Dermis blood vessel endothelial cell (primary cell): Measurements from ENCODE around the gene GRAPL. TPM values are rescaled to one million over a fixed set of nuclear protein-coding genes. Genes with fewer than 3 reads are reported as not detected.
"Not testable (repeated sequence)": the region's sequence is repeated elsewhere in the genome, so short reads cannot be mapped to it uniquely, and the experiment has no call there.

Experiments
- DNase-seq: peaks from one replicate; pipeline ENCODE4 v3.0.0; 2010
- total RNA-seq: library from RNA; depleted of rRNA; stranded (reverse); fragments of >200 nt; gene quantifications from 2 replicates; pipeline ENCODE4 v1.2.3, GENCODE V29; 2014

Gene GRAPL
- total RNA-seq, 1 donor from 2014 or later: 36.1 TPM

DNA sequence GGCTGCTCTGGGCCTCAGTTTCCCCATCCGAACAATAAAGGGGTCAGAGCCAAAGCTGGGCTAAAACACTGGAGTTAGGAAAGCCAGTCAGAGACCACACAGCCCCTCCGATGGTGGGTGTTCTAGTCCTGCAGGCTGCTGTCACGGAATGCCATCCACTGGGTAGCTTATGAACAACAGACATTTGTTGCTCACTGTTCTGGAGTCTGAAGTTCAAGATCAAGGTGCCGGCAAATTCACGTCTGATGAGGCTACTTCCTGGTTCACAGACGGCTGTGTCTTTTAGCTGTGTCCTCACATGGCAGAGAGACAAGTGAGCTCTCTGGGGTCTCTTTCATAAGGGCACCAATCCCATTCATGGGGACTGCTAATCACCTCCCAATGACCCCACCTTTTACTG is 9.2 kb downstream of the GRAPL start:
- not testable (repeated sequence) for DNase-seq

DNA sequence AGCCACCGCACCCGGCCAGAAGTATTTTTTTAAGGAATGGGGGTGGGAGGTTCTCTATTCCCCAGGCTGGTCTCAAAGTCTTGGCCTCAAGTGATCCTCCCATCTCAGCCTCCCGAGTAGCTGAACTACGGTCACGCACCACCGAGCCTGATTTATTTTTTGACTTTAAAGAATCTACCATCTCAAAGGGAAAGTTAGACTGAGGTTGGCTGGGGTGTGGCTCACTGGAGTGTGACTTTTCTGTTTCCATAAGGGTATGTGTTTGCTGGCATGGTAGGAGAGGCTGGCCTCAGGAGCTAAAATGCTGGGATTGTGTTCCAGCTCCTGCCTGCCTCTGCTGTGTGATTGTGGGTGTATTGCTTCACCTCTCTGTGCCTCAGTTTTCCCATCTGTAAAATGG is 10.6 kb downstream of the GRAPL start:
- DNase-seq: not testable (repeated sequence)

DNA sequence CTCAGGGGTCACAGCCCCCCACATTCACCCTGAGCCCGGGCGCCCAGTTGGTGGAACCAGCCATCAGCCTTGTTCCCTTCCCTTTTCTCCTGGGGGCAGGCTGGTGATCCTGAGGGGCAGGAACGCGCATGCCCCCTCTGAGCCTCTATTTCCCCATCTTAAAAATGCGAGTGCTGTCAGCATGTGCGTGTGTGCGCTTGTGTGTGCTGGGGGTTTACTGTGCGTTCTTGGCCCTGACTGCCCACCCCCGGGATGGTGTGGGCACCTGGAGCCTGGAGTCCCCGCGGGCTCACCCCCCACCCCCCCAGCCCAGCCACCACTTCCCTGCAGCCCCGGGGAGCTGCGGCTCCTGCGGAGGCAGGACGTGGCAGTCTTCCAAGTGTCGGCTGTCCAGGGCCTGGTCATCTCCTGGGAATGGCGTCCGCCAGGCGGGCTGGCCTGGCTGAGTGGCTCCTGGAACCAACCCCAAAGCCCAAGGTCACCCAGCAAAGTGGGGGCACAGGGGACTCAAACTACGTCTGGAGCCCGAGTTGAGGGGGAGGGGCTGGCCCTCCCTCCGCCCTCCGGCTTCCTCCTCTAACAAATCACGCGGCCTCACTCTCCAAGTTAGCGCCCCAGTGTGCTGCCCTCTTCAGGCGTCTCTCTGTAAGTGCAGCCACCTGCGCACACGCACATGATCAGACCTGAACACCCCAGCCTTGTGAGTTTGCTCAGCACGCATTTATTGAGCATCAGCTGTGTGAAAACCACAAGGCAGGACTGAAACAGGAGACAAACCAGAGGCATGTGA is 14.2 kb downstream of the GRAPL start:
- not testable (repeated sequence) for DNase-seq

DNA sequence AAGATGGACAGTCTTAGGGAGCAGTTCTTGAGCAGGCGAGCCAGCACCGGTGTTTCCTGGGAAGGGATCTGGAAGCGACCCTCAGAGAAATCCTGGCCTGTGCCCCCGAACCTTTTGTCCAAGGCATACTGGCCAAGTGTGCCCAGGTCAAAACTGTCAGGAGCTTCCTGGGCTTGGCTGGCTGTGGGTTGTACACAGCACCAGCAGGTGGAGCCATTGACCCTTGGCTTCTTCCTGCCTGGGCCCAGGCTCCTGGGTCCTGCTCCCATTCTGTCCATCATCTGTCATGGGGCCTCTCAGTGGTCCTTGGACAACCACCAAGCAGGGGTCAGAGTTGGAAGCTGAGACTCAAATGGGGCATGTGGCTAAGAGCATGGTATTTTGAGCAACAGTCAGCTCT is 15.0 kb downstream of the GRAPL start:
- DNase-seq: not testable (repeated sequence)

DNA sequence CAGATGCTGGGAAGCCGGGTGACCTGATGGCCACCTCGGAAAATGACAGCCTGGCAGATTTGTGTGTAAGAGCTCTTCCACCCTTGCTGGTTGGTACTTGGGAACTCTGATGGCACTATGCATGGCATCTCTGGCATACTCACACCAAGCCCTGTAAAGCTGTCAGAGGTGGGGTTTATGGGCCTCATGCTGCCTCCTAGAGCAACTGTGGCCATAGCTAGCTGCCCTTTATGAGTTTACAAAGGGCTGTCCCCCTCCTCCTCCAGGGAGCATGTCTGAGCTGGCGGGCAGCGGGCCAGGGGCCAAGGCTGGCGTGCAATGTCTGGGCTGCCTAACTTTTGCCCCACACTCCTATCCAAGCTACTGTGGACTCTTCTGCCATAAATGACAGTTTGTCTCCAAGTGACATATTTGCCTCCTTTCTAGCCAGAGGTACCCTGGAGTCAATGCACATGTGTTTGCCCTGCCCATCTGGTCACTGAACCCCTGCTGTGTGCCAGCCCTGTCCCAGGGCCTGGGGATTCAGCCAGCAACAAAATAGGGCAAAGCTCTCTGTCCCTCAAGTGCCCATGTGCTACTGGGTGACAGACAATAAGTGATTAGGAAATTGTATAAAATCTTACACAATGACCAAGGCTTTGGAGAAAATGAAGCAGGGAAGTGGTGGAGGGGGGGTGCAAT is 15.8 kb downstream of the GRAPL start:
- not testable (repeated sequence) for DNase-seq

DNA sequence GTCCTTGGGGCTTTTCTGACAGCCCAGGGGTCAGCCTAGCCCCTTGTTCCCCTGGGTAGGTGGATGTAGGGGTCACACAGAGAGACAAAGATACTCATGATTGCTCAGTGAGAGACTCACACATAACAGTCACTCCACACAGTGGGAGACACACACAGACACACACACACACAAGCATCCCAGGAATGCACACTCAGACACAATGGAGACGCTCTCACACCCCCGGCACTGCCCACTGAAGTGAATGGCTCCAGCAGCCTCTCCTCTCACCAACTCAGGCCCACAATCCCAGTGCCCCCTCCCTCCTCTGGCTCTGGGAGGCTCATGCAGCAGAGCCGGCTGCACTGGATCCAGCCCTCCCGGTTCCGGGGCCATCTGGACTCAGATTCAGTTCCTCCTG is 17.0 kb downstream of the GRAPL start:
- not testable (repeated sequence) for DNase-seq

DNA sequence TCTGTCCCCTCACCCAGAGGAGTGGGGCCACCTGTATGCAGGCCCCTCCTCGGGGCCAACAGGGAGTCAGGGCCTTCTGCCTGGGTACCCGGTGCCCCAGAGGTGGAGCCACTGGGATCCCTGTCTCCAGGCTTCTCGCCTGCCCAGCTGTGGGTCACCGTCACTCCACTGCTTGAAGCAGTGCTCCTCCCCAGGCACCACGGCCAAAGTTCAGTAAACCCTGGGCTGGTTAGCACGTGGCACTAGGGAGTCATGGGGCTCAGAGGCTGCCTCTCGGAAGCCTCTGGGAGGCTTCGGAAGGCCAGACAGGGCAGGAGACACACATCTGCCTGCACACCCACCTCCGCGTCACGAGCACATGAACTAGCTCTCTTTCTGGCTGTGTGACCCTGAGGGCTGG is 18.1 kb downstream of the GRAPL start:
- not testable (repeated sequence) for DNase-seq

DNA sequence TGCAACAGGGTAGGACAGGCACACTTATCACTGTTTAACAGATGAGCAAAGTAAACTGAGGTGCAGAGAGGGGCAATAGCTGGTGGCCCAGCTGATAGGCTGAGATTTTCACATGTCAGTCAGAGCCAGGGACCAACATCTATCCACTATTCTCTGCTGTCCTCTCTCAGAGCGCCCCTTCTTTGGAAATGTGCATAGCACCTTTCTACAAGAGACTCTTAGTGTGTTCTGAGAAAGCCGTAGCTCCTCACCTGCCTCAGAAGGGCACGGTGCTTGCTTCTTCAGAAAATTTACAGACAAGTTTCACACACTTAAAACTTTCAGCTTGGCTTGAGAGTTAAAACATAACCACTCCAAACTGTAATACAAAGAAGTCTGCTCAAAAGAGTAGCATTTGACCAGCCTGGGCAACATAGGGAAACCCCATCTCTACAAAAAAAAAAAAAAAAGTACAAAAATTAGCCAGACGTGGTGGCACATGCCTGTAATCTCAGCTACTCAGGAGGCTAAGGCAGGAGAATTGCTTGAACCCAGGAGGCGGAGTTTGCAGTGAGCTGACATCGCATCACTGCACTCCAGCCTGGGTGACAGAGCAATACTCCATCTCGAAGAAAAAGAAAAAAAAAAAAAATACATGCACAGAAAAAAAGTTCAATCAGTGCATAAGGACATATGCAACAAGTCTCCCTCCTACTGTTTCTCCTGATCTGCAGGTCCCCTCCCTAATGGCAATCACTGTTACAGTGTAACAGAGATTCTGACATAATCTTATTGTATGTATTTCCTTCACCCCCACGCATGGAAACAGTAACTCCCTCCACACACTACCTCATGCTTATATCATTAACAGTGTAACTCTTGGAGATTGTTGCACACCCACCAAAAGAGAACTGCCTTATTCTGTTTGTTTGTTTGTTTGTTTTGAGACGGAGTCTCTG is 23.6 kb downstream of the GRAPL start:
- DNase-seq: not testable (repeated sequence)

DNA sequence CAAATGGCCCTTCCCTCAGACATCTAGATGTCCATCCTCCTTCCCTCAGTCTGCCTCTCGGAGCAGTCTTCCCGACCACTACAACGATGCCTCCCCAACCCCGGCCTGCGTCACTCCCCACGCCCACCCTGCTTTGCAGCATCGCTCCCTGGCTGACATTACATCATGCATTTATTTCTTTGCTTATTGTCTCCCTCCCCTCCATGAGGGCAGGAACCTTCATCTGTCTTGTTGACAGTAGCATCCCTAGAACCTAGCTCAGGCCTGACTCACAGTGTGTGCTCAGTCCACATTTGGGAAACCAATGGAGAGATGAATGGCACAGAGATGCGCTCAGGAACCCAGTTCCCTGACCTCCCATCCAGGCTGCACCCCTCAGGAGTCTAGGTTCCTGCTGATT is 30.2 kb downstream of the GRAPL start:
- DNase-seq: not testable (repeated sequence)

DNA sequence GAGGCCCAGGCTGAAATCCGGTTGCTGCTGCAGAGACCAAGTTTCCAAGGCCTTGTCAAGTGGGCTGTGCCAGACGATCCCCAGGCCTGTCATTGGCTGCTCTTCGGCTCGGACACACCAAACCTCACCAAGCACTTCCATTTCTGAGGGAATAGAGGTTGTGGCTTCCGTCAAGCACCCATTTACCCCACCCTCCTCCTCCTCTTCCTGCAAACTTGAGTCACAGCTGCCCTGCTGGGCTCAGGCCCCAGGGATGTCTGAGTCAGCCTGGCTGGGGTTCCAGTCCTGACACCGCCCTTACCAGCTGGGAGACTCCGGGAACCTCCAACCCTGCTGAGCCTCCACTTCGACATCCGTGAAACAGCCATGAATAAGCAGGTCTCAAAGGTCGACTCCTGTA is 31.1 kb downstream of the GRAPL start:
- DNase-seq: not testable (repeated sequence)

DNA sequence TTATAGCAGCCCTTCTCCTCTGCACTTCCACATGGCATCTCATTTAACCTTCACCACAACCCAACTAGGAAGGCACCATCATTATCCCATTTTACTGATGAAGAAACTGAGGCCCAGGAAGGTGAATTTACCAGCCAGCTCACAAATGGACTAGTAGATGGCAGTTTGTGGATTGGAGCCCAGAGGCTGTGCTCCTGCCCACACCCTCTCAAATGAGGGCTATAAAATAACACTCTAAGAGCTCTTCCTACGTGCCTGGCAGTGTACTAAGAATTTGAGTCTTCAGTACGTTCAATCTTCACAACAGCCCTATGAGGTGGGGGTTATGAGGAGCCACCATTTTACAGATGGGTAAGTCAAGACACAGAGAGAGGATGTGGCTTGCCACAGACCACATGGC is 31.5 kb downstream of the GRAPL start:
- not testable (repeated sequence) for DNase-seq

DNA sequence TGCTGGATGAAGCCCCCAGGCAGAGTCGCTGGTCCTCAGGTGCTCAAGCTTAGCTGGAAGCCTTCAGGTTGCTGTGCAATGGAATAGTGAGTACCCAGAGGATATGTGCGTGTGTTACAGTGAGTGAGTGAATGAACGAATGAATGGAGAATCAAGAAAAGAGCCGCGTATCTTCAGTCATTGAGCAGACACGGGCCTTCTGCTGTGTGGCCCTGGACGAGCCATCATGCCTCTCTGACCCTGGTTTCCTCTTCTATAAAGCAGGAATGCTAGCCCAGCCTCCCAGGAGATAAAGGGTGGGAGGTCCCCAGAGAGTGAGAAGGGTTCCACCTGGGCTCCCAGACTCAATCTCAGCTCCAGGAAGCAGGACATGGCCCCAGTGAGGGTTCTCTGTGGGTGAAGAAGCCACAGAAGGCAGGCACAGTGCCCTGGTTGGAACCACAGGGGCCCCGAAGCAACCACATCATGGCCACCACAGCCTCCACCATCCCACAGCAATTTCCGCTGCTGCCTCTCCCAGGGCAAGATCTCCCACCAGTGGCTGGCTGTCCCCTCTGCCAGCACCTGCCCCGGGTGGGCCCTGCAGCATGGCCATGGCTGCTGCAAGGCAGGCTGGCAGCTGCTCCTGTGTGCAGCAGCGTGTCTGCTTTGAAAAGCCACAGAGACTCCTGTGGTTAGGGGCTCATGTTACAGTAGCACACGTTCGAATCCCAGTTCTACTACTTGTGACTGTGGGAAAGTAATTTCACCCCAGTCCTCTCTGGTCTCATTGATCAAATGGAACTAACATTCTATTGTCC is 34.1 kb downstream of the GRAPL start:
- not testable (repeated sequence) for DNase-seq

DNA sequence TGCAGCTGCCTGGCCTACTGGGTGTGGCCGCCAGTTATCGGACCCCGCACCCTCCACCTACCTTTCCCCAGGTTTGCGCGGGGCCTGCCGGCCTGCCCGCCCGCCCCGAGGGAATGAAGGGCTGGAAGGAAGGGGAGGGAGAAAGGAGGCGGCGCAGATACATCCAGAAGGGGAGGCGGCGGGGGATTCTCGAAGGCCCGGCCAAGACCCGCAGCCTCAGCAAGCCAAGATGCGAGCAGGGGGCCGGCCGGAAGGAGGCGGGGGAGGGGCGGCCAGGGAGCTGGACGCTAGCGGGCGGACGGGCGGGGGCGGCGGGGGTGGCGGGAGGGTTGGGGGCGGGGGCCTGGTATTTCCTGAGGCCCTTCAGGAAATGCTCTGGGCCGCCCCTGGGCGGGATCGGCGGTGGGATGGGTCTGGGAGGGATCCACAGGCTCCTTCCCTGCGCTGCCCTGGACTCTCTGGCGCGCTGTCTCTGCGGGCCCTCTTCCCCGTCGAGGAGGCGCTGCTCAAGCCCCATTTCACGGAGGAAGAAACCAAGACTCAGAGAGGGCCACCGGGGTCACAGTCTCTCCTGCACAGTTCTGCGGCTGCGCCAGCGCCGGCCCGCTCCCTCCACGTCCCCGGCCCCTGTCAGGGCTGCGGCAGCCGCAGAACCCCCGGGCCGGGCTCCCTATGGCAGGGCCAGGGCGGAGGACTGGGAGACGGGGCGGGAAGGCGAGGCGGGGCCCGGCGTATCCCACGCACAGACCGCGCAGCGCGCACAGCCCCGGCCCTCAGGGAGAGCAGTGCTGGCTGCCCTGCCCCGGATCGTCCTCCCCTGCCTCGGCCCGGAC is 35.2 kb downstream of the GRAPL start:
- not testable (repeated sequence) for DNase-seq

DNA sequence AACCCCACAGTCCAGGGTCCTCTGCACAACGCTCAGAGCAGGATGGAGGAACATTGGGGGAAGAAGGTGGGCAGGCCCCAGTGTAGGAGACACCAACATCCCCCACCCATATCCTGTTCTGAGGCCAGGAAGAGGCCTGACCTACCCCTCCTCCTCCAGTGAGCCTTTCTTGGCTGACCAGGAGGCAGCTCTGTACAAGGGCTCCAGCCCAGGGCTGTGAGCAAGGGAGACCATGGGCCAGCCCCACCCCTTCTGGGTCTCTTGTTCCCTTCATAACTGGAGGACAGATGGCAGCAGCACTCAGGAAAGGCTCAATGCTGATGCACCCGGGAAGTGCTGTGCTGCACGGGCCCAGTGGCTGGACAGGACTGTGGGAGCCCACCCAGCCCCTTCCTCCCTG is 47.0 kb downstream of the GRAPL start:
- not testable (repeated sequence) for DNase-seq

DNA sequence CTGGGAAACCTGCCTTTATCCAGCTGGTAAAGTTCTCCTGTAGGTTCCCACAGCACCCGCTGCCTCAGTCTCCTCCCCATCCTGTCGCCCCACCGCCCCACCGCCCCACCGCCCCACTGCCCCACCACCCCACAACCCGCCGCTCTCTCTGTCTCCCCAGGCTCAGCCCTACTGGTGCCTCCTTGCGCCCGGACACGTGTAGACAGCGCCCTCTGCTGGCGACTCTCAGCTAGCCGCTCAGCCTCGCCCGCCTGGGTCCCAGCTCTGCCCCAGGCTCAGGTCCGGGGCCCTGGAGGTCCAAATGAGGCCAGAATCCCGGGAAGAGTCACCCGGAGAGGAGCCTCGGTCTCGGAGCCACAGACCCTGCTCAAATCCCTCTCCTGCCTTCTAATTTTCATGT is 48.0 kb downstream of the GRAPL start:
- DNase-seq: not testable (repeated sequence)

DNA sequence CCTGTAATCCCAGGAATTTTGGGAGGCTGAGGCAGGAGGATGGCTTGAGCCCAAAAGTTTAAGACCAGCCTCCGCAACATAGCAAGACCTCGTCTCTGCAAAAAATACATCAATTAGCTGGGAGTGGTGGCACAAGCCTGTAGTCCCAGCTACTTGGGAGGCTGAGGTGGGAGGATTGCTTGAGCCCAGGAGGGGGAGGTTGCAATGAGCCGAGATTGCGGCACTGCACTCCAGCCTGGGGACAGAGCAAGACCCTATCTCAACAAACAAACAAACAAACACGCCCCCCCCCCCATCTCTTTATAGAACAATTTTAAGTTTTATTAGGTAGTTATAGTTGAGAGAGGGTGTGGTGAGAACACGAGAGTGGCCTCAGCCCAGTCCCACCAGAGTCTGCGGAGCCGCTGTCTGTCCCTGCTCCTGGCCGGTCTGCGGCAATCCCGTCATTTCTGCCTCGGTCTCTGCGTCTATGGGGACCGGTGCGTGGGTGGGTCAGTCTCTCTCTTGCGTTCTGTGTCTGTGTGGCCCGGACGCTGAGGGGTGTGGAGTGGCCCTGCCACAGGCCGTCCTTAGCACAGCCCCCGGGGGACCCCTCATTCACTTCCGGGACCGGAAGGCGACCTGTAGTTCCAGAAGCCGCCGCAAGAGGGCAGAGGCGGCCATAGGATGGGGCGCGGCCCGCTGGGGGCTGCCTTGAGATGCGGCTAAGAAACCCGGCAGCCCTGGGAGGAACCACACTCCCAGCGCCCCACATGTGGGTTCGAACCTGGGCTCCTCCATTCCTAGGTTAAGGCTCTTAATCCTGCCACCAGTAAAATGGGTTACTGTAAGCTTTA is 53.9 kb downstream of the GRAPL start:
- DNase-seq: not testable (repeated sequence)

DNA sequence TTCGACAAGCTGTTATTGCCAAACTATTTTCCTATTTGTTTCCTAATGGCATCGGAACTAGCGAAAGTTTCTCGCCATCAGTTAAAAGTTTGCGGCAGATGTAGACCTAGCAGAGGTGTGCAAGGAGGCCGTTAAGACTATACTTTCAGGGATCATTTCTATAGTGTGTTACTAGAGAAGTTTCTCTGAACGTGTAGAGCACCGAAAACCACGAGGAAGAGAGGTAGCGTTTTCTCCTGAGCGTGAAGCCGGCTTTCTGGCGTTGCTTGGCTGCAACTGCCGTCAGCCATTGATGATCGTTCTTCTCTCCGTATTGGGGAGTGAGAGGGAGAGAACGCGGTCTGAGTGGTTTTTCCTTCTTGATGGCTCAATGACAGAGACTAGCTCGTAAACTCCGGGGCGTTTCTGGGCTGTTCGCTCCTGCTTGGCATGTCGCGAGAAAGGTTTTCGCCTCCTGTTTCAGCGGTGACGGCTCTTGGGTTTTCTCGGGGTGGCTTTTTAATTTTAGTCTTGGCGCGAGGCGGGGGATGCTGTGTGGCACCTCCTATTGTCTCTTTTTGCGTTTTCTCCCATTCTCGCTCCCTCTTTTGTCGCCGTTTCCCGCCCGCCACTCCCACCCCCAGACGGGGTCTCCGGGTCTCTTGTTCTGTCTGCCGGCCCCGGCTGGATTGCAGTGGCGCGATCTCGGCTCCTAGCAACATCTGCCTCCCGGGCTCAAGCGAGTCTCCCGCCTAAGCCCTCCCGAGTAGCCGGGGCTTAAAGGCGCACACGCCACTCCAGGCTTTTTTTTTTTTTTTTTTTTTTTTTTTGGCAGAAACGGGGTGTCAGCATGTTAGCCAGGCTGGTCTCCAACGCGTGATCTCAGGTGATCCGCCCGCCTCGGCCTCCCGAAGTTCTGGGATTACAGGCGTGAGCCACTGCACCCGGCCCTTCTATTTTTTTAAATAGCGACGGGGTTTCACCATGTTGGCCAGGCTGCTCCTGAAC is 60.8 kb downstream of the GRAPL start:
- not testable (repeated sequence) for DNase-seq

DNA sequence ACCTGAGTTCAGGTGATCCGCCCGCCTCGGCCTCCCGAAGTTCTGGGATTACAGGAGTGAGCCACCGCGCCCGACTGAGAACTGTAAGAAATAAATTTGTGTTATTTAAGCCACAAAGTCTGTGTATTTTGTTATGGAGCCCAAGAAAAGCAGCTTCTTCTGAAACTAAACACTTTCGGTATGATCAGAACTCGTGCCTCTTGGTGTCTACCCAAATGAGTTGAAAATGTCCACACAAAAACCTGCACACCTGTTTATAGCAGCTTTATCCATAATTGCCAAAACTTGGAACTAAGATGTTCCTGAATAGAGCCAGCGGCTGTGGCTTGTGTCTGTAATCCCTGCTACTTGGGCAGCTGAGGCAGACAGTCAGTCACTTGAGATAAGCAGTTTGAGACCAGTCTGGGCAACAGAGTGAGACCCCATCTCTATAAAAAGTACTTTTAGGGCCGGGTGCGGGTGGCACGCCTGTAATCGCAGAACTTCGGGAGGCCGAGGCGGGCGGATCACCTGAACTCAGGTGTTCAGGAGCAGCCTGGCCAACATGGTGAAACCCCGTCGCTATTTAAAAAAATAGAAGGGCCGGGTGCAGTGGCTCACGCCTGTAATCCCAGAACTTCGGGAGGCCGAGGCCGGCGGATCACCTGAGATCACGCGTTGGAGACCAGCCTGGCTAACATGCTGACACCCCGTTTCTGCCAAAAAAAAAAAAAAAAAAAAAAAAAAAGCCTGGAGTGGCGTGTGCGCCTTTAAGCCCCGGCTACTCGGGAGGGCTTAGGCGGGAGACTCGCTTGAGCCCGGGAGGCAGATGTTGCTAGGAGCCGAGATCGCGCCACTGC is 61.7 kb downstream of the GRAPL start:
- not testable (repeated sequence) for DNase-seq
